Temporal lobe (tissue), 2 donors: Measurements from ENCODE around the gene ZNF428. TPM values are rescaled to one million over a fixed set of nuclear protein-coding genes. Genes with fewer than 3 reads are reported as not detected.

Source experiments
- small RNA-seq: library from RNA; depleted of rRNA; stranded (forward); fragments of <200 nt; gene quantifications from one replicate; pipeline ENCODE3, GENCODE V24; 2014; ENCODE audit warnings: low replicate concordance
- total RNA-seq: library from RNA; depleted of rRNA; stranded (reverse); fragments of >200 nt; gene quantifications from one replicate; pipeline ENCODE4 v1.2.3, GENCODE V29; 2014

ZNF428 gene
- total RNA-seq, 1 donor from 2014 or later: 106 TPM

Small RNA genes within 50 kb of the gene (small RNA-seq; reads per million reads assigned to genes)
- gene RN7SL368P: not detected

Other genes with a start within 250 kb of the ZNF428 start
- gene TEX101, start 204.7 kb downstream of the ZNF428 start, total RNA-seq: not detected
- gene LYPD3, start 154.0 kb downstream of the ZNF428 start, total RNA-seq: 0.49 TPM
- gene PHLDB3, start 114.9 kb downstream of the ZNF428 start, total RNA-seq: 1.5 TPM
- 17.0 TPM for gene ETHE1, start 92.4 kb downstream of the ZNF428 start, total RNA-seq
- 0.49 TPM for gene ZNF575, start 86.4 kb downstream of the ZNF428 start, total RNA-seq
- gene XRCC1, start 44.1 kb downstream of the ZNF428 start, total RNA-seq: 12.0 TPM
- gene PINLYP, start 43.8 kb downstream of the ZNF428 start, total RNA-seq: 7.4 TPM
- 92.0 TPM for gene IRGQ, start 23.5 kb downstream of the ZNF428 start, total RNA-seq
- 5.2 TPM for gene ZNF576, start 23.0 kb downstream of the ZNF428 start, total RNA-seq
- not detected for gene SRRM5, start 7.5 kb downstream of the ZNF428 start, total RNA-seq
- 105 TPM for gene CADM4, start 20.2 kb upstream of the ZNF428 start, total RNA-seq
- 6.6 TPM for gene PLAUR, start 50.5 kb upstream of the ZNF428 start, total RNA-seq
- gene IRGC, start 96.4 kb upstream of the ZNF428 start, total RNA-seq: not detected
- gene SMG9, start 135.3 kb upstream of the ZNF428 start, total RNA-seq: 8.4 TPM
- gene KCNN4, start 161.3 kb upstream of the ZNF428 start, total RNA-seq: 0.49 TPM
- 2.7 TPM for gene LYPD5, start 182.8 kb upstream of the ZNF428 start, total RNA-seq
- gene ZNF283, start 207.7 kb upstream of the ZNF428 start, total RNA-seq: 25.1 TPM